ENCODE results near the gene NPW.

NPW gene

GRCh38 chr16:2057438-2057837, 37.9 kb downstream of the NPW start:
- no peak for TF ChIP-seq CTCF (IDR thresholded peaks at IDR 0.05; ENCODE audit: control extremely low read depth, extremely low read depth, low read depth, missing control alignments)
- CTCF ChIA-PET = interaction anchor here (1.4 to 2.3 kb wide), 3 partner anchors 10 to 44 kb away, joined by 3 to 13 read pairs (median 4); partner anchors contain the start of genes NTHL1 and TSC2
- POLR2A ChIA-PET = no interaction called here
- DNase-seq (ENCODE audit: extremely low spot score) = no peak

GRCh38 chr16:2058420-2058819, 38.8 kb downstream of the NPW start:
- TF ChIP-seq CTCF (IDR thresholded peaks at IDR 0.05; ENCODE audit: control extremely low read depth, extremely low read depth, low read depth, missing control alignments) = no peak
- ChIA-PET POLR2A (interaction anchor here (0.7 kb wide), 1 partner anchor 90 kb away, joined by 3 read pairs; the partner anchor contains the start of gene RAB26), CTCF (no interaction called here)
- DNase-seq (ENCODE audit: extremely low spot score) = no peak

- no peak for TF ChIP-seq CTCF (IDR thresholded peaks at IDR 0.05; ENCODE audit: control extremely low read depth, extremely low read depth, low read depth, missing control alignments)
- ChIA-PET CTCF (interaction anchor here (2.1 kb wide), 1 partner anchor 82 kb away, joined by 6 read pairs; no protein-coding TSS in a partner anchor), POLR2A (interaction anchor here (0.7 kb wide), 1 partner anchor 90 kb away, joined by 3 read pairs; the partner anchor contains the start of gene RAB26)
- no peak for DNase-seq (ENCODE audit: extremely low spot score)
Observed at GRCh38 chr16:2058872-2059271, 39.3 kb downstream of the NPW start.

DNA sequence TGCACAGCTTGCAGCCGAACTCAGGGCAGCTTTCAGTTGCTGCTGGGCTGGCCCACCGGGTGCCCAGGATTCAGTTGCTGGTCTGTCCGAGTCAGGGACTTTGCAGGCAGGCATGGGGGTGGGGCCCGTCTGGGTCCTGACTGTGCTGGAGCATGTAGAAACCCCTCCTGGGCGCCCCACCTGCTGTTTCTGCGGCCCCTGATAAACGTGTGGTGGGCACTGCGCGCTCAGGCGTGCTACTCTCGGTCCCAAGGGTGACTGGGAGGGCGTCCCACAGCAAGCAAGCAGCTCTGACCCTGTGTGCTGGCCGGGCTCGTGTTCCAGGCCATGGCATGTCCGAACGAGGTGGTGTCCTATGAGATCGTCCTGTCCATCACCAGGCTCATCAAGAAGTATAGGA, 40.8 kb downstream of the NPW start:
- DNase-seq (ENCODE audit: extremely low spot score) = no peak
- POLR2A ChIA-PET = no interaction called here
- CTCF ChIA-PET = interaction anchor here (2.1 kb wide), 1 partner anchor 80 kb away, joined by 6 read pairs; no protein-coding TSS in a partner anchor
- no peak for TF ChIP-seq CTCF (IDR thresholded peaks at IDR 0.05; ENCODE audit: control extremely low read depth, extremely low read depth, low read depth, missing control alignments)

GRCh38 chr16:2061023-2061422, 41.4 kb downstream of the NPW start:
- no peak for DNase-seq (ENCODE audit: extremely low spot score)
- no peak for TF ChIP-seq CTCF (IDR thresholded peaks at IDR 0.05; ENCODE audit: control extremely low read depth, extremely low read depth, low read depth, missing control alignments)
- ChIA-PET CTCF (interaction anchor here (2.1 kb wide), 1 partner anchor 79 kb away, joined by 6 read pairs; no protein-coding TSS in a partner anchor), POLR2A (no interaction called here)

DNA sequence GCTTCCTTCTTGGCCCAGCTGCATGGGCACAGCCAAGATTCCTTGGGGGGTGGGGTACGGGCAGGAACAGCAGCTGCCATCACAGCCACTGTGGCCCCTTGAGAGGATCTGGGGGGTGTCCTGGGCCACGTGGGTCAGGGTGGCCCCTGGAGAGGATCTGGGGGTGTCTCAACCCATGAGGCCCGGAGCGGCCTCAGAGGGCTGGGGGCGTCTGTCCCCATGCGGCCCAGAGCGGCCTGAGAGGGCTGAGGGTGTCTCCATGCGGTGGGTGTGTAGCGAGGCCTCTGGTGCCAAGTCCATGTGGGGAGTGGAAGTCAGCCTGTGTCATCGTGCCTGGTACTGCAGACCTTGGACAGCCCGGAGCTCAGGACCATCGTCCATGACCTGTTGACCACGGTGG, 41.9 kb downstream of the NPW start:
- DNase-seq (ENCODE audit: extremely low spot score) = no peak
- no peak for TF ChIP-seq CTCF (IDR thresholded peaks at IDR 0.05; ENCODE audit: control extremely low read depth, extremely low read depth, low read depth, missing control alignments)

More for the DNA sequence above, 41.9 kb downstream of the NPW start:
- POLR2A ChIA-PET = interaction anchor here (1.0 kb wide), 1 partner anchor 94 kb away, joined by 3 read pairs; the partner anchor contains the start of gene TRAF7
- CTCF ChIA-PET = interaction anchor here (1.1 kb wide), 1 partner anchor 11 kb away, joined by 3 read pairs; no protein-coding TSS in a partner anchor
